Stimulated activated CD4-positive, alpha-beta T cell treated with anti-CD3 and anti-CD28 coated beads, TNF-alpha, amount 100 ng/mL, for 24 hours (primary cell): ENCODE measurements around the gene CX3CR1.

Experiments used
- DNase-seq, 3 experiments: peaks; one replicate each; pipeline ENCODE4 v3.0.0-alpha.2; 2020; ENCODE audit warnings: low read depth in 3 of 3

The CX3CR1 gene

DNA sequence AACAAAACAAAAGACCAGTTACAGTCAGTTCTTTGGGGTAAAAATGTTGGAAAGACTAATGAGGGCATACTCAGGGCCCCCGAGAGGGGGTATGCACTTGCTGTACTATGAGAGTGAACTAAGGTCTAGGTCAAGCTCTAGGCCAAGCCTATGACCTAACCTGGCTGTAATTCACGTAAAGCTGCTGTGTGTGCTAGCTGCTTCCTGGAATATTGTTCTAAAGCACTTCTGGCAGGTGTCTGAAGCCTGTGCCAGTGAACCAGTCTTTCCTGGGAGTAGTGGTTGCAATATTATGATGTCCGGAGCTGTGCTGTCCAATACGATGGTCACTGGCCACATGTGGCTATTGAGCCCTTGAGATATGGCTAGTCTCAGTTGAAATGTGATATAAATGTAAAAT, 13.1 kb upstream of the CX3CR1 start:
- no peak for DNase-seq

DNA sequence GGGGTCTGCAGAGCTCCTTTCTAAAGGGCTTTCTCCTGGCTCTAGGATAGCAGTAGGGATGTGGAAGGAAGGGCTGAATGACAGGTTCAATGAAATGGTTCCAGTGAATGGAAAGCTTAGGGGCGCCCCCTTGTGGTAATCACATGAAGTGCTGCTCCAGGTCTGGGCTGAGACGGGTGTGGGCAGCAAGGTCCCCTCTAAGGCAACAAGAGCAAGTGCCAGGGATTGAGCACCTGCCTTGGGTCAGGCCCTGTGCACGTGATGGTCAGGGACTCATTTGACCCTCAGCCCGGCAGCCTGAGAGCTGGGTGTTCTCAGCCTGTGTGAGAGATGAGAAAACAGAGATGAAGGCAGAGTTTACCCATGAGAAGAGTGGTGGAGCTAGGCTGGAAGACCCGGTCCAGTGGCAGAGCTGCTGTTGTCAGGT, 12.1 kb upstream of the CX3CR1 start:
- DNase-seq, result peak; percentile 58 to 77 (median 60)

DNA sequence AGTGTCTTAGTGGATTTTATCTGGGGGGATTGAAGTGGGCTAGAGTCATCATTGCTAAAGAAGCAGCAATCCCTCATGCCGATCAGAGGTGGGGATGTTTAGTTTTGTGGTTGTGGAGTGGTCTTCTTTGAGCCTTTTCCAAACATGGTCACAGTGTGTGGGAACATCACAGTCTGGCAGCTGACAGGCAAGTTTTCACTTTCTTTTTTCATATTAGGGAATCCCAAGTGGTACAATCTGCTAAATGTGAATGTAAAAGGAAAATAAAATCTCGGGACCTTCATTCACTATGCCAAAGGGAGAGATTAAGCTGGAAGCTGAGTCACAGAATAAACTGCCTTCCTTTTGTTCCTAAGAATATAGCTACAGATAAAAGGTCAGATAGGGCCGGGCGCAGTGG, 10.4 kb upstream of the CX3CR1 start:
- DNase-seq, result no peak

DNA sequence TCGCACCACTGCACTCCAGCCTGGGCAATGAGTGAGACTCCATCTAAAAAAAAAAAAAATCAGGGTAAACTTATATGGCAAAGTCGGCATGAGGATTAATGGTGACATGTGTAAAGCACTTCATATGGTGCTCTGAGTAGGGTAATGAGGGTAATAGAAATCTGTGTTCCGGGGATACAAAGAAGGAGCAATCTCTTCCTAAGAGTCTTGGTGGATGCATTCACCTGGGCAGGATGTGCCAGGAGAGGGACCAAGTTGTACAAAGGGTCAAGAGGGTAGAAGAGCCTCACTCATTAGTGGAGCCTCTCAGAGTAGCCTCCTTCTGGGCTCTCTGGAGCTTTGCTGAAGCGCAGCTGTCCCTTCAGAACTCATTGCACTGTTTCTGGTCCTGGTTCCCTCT, 9.3 kb upstream of the CX3CR1 start:
- no peak for DNase-seq

DNA sequence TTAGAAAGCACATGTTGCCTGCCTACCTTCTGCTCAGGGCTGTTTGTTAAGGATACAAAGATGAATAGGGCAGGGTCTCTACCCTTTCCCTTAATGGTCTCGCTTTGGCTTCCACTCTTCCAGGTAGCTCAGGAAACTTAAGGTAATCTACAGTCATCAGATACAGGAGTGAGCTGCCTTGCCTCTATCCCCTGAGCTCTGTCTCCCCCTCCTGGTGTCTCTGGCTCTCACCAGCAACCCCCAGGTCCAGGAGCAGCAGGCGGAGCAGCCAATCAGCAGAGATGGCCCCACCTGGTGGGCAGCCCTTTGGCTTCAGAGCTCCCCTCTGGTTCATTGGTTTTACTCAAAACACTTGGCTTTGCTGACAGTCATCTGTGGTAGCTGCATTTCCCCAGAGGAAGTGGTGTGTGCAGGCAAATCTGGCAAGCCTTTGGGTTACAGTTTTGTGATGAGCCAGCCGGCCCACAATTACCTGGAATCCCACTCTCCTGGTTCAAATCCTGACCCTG, 8.5 kb upstream of the CX3CR1 start:
- peak; percentile 58 to 78 (median 73) for DNase-seq

DNA sequence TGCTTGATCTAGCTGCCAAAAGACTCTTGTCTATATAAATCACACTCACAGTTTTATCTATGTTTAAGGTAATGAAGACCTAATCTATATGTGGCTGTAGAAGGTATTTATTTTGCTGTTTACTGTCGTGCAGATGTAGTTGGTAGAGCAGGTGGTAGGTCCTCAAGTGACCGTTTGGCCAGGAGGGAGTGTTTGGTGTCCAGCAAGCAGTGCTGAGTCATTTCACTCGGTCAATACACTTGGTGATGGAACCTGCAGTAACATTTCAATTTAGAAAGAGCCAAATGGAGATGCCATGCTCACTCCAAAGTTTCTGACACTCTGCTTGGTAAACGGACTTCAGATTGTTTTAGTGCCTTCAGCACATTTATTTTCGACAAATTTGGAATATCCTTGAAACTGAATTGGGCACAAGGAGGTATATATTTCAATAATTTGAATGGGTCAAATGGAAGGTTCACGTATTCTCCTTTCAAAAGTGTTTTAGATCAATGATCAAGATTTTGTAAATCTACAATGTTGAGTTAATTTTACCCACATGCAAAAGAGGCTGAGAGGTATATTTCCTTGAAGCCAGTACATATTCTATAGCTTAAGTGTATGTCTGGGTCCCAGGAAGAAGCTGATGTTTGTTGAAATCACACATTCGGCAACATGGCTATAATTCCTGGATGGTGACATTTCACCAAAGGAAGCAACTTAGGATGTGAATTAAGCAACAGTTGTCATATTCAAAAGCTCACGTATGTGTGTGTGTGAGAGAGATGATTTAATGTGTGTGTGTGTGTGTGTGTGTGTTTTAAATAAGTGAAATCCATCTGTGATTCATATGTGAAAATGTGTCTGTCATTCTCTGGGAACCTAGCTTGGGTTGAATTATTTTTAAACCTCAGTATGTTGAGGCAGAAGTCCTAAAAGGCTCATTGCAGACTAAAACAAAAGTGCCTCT, 7.7 kb upstream of the CX3CR1 start:
- no peak for DNase-seq

DNA sequence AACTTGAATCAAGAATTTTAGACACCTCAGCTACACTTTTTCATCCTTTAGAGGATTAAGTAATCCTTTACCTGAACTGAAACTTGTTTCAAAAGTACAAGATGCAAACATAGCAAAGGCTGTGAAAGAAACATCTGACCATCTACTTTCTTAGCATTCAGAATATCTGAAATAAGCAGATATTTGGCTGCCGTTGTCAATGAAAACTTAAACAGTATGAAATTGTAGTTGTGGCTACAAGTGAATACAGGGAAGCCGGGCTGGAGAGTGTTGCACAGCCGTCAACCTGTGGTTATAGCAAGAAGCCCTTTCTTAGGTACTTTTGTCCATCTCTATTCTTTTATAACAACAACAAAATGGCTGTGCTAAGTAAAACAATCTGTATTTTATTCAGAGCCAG, 6.9 kb upstream of the CX3CR1 start:
- DNase-seq, result no peak

DNA sequence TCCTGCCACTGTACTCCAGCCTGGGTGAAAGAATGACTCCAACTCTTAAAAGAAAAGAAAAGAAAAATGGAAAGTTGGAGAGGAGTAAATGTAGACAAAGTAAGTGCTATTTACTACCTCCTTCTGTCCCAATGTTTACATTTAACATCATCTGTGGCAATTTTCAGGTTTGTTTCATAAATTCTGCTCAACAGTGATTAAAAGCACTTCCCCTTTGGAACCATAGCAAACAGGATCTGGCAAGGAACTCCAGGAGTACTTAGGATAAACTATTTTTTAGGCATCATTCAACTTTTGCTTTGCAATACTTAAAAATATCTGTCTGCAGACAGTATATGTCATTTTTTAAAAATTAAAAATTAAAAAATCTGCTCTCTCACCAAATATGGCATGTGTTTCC, 5.5 kb upstream of the CX3CR1 start:
- DNase-seq, result no peak

DNA sequence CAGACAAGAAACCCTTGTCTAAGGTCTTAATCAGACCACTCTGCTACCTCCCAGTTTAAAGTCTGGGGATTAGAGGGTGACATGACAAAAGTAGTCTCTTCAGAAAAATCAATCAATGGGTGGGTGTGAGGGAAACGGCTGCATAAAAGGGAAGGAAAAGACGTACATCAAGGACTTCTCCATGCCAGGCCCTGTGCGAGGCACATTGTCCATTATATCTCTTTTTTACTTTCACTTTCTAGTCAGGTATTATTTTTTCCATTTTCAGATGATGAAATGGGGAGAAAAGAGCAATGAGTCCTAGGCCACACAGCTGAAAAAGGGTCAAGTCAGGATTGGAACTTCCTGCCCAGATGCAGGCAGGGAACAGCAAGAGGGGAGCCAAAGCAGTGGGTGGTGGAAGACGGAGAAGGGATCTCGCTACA, 4.6 kb upstream of the CX3CR1 start:
- no peak for DNase-seq

DNA sequence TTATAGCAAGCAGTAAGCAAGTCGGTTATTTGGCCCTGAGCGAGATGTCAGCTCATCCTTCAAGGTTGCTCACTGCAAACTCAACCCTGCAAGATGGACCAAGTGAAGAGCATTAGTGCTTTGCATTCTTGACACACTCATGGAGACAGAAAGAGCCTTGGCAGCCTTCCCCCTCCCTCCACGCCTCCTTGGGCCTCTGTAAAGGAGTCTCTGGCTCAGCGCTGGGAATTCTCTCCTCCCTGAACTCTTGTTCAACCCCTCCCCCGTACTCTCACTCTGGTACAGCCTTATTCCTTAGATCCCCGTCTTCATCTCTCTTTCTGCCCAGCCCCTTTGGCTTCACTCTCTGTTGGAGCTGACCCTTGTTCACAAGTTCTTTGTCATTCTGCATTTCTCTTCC, 2.2 kb upstream of the CX3CR1 start:
- DNase-seq, result no peak

DNA sequence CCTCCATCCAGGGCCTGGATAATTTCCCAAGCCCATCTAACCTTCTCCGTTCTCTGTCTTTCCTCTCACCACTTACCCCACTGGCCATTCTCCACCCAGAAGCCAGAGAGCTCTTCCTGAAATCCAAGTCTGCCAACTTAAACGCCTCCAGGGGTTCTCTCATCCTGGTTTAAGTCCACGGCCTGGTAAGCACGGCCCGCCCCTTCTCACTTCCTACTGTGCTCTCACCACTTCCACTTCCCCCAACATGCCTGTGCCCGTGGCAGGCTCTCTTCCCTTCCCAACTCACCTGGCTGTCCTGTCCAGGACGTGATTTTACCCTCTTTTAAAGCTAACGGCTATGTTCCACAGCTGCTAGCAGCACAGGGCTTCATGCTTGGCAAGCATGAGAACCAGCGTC, 1.7 kb upstream of the CX3CR1 start:
- DNase-seq, result no peak

DNA sequence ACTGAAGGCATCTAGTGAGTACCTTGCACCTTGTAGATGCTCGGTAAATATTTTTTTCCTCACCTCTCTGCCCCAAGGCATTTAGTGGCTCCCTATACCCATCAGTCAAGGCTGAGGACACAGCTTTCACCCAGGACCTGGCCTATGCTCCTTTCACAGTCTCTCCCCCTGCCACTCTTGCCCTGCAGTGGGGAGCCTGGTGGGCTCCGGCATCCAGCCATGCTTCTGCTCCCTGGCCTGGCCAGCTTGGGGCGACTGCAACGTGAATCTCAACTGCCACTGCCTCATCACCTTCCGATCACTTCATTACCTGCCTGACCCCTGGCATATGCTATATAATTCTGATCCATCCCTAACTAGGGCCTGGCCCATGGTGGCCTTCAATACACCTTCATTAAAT, 735 bp upstream of the CX3CR1 start:
- DNase-seq, result no peak

DNA sequence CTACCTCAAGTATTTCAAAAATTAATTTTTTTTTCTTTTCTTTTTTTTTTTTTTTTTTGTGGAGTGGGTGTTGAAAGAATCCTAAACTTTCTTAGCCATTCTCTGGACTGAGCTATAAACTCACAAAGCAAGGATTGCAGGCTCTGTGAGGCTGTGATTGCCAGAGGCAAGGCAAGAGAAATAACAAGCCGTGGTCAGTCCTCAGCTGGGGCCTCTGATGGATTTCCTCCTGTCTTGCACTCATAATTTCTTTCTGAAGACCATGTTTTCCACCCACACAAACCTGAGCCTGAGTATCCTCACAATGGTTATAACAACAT, 1.3 kb downstream of the CX3CR1 start:
- no peak for DNase-seq

DNA sequence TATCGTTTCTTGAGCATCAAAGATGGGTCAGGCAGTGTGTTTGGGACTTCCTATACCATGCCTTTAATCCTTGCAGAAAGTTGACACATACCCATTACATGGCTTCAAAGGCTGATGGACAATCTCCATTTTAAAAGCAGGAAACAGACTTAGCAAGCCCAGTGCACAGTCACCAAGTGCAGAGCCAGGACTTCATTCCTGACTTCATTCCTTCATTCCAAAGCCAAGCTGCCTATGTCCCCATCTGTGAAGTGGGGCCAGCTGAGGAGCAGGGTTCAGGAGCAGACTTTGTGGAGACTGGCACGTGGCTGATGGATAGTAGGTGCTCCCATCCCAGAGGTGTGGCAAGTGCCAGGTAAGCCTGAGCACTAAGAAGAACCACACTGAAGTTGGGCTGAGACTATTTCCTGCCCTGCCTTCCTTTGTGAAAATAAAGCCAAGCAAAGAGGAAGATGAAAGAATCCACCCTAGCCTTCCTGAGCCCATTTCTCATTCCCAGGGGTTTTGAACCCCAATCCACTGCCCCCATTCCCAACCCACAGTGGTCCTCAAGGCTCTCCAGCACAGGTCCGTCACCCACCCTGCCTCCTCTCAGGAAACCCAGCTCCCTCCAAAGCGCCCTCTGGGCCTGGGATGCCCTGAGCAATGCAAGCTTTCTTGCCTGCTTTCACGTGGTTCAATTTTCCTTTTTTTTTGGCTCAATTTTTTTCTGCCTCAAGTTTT, 1.8 kb downstream of the CX3CR1 start:
- no peak for DNase-seq

DNA sequence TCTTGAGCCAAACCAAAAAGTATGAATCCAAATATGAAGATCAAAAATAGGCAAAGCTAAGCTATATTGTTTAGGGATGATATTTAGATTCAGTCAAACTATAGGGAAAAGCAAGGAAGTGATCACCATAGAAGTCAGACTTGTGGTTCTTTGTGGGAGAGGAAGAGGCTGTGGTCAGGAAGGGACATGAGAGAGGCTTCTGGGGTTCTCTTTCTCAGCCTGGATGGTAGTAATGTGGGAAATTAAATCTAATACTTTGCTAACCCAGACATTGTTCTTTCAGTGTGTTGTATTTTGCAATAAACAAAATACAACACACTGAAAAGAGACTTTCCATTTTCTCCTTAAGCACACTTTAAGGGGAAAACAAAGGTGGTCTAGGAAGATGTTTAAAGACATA, 3.1 kb downstream of the CX3CR1 start:
- no peak for DNase-seq

DNA sequence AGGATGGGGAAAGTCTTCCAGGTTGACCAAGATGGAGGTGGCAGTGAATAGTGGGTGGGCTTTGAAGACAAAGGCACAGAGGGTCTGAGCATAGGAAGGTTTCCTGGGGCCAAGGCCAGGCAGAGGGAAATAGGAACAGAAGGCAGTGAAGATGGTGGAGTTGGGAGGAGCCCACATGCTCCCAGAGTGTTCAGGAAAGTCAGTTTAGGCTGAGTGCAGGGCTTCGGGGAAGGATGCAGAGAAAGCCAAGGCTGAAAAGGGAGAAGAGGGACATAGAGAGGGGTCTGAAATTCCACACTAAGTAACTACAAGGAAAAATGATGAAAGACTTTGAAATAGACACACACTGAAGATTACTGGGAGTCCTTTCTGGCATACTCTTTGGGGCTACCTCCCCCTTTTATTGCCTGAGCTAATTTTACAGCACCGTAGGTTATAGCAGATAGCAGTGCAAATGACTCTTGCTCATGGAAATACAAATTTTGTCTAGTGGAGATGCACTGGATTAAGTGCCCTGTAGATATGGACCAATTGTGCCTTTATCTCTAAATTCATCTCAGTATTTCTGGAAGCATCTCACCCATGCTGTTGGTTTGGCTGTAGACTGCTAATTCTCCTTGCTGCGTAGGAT, 3.8 kb downstream of the CX3CR1 start:
- DNase-seq, result no peak

DNA sequence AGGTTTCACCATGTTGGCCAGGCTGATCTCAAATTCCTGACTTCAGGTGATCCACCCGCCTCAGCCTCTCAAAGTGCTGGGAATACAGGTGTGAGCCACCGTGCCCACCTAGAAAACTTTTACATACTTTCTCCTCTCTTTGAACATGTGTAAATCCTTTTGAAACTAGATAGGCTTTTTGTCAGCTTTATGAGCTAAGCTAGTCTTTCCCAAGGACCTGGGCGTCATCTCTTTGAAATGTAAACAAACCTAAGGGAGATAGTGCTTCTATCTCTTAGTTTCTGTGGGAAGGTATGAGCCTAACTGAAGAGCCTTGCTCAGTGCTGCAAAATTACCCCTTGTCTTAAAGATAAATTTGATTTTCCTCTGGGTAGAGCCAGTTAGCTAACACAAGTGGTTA, 4.8 kb downstream of the CX3CR1 start:
- DNase-seq, result no peak

DNA sequence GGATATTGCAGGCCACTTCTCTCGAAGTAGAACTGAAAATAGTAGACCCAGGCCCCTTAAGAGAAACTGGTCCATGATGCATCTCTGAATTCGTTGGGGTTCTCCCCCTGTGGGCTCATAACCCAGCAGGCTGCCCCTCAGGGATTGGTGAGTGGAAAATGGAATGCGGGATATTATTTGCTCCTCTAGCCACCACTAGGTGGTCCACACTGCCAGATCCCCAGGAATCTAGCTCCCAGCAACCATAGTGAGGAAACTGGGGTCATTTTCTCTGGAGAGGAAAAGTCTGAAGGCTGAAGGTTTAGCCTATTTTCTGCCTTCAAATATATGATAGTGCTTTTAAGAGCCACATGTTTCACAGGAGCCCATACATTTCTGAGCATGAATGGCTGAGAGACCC, 6.7 kb downstream of the CX3CR1 start:
- no peak for DNase-seq

DNA sequence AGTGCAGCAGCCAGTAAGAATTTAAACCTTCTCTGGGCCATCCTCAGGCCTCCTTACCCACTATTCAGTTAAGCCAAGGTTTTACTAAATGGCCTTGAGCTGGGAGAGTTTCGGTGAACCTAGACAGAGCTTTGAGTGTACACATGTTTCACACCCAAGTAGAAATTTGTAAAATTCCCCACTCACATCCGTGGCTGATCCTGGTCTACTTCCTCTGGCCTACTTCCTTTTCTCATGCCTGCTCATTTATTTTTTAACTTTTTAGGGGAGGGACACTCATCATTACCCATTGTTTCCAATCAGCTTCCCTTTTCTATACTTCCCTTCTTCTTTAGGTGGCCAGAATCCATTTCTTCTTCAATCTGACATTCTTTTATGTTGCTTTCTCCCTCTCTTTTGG, 7.6 kb downstream of the CX3CR1 start:
- DNase-seq, result no peak

DNA sequence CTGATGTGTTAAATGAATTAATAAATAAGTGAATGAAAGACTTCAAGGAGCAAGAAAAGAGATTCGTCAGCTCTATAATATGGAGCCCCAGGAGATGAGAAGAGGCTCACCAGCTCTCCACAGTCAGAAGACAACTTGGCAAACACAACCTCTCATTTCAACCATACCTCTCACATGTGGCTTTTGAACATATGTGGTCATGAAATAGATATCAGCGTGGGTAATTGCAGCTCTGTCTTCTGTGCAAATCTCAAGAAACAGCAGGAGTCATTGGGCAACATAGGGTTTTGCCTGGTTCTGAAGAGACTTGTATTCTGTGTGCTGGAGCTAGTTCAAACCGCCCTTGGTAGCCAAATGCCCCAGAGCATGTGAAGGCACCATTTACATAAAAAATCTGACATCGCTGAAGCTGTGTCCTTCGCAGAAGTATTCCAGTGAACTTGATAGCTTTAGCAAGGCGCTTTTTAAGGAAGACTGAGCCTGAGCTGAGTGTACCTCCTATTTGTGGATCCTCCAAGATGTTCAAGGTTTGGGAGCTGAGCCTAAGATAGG, 8.4 kb downstream of the CX3CR1 start:
- DNase-seq, result no peak

DNA sequence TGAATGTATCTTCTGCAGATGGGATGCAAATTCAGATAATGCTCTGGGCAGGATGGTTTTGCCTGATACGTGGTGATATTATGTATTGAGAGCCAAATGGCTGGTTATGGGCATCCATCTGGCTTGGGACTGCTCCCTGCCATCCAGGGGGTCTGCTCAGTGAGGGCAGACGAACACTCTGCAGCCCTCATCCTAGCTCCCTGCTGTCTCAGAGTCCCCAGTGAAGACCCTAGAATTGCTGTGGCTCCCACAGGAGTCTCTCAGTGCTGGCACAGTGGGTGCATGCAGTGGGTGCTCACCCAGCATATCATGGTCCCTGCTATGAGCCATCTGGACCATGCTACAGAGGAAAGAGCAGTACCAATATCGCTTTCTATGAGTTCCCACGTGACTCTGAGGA, 10.3 kb downstream of the CX3CR1 start:
- no peak for DNase-seq

DNA sequence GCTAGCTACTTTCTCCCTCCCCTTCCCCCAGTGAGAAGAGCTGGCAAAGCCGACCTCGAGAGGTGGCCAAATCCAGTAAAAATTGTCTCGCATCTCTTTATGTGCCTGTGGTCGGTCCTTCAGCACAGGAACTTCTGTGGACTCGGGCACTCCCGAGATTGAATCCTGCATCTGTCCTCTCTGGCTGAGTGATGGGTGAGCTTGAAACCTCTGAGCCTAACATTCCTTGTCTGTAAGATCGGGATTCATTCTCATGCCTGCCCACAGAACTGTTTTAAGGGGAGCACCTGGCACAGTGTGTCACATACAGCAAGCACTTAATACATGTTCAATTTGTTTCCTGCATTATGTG, 11.3 kb downstream of the CX3CR1 start:
- no peak for DNase-seq
